ENCODE results near the gene KAZN. TPM values are rescaled to one million over a fixed set of nuclear protein-coding genes. Genes with fewer than 3 reads are reported as not detected.

The KAZN gene
- polyA plus RNA-seq, 1 experiment = 3.7 TPM

- no peak for TF ChIP-seq CTCF (IDR thresholded peaks at IDR 0.05; ENCODE audit: low read depth, low read length)
- H3K27me3 ChIP-seq (ENCODE audit: control insufficient read depth, insufficient read depth, low read length) = peaks cover 24% of the 10 kb centered on the region
- no peak overlapping the region for H3K27ac ChIP-seq (ENCODE audit: low read depth, low read length)
- ChIA-PET CTCF (no interaction called here), POLR2A (no interaction called here)
- no peak for DNase-seq (ENCODE audit: low read depth, low spot score)
- no peak overlapping the region for H3K4me3 ChIP-seq (ENCODE audit: low read depth, low read length)
- H3K9me3 ChIP-seq (ENCODE audit: control insufficient read depth, insufficient read depth, low read length) = no peaks in the 10 kb centered on the region; the same call in 1 of the 2 replicates
These were observed 497.8 kb downstream of the KAZN start for GRCh38 chr1:15096293-15096692.

GRCh38 chr1:15098176-15099125, 500.0 kb downstream of the KAZN start:
- Histone ChIP-seq H3K9me3 (ENCODE audit: control insufficient read depth, insufficient read depth, low read length) (no peaks in the 10 kb centered on the region; the same call in 1 of the 2 replicates), H3K27me3 (ENCODE audit: control insufficient read depth, insufficient read depth, low read length) (peaks cover 34% of the 10 kb centered on the region), H3K27ac (ENCODE audit: low read depth, low read length) (no peak overlapping the region), H3K4me3 (ENCODE audit: low read depth, low read length) (no peak overlapping the region)
- ChIA-PET POLR2A (no interaction called here), CTCF (interaction anchor here (0.9 to 2.3 kb wide), 8 partner anchors 9 to 320 kb away, joined by 3 to 10 read pairs (median 4); no protein-coding TSS in a partner anchor)
- TF ChIP-seq CTCF (IDR thresholded peaks at IDR 0.05; ENCODE audit: low read depth, low read length) = no peak
- DNase-seq (ENCODE audit: low read depth, low spot score) = no peak

- DNase-seq (ENCODE audit: low read depth, low spot score) = no peak
- CTCF ChIA-PET = interaction anchor here (0.6 to 2.3 kb wide), 13 partner anchors 10 to 361 kb away, joined by 3 to 10 read pairs (median 3); no protein-coding TSS in a partner anchor
- no peak overlapping the region for H3K27ac ChIP-seq (ENCODE audit: low read depth, low read length)
- TF ChIP-seq CTCF (IDR thresholded peaks at IDR 0.05; ENCODE audit: low read depth, low read length) = no peak
- POLR2A ChIA-PET = no interaction called here
- H3K27me3 ChIP-seq (ENCODE audit: control insufficient read depth, insufficient read depth, low read length) = peaks cover 35% of the 10 kb centered on the region
- no peak overlapping the region for H3K4me3 ChIP-seq (ENCODE audit: low read depth, low read length)
- H3K9me3 ChIP-seq (ENCODE audit: control insufficient read depth, insufficient read depth, low read length) = peaks cover 3% of the 10 kb centered on the region; the same call in 1 of the 2 replicates
These were observed 501.1 kb downstream of the KAZN start for GRCh38 chr1:15099441-15100120.

- TF ChIP-seq CTCF (IDR thresholded peaks at IDR 0.05; ENCODE audit: low read depth, low read length) = peak; percentile 95
- Histone ChIP-seq H3K27ac (ENCODE audit: low read depth, low read length) (no peak overlapping the region), H3K27me3 (ENCODE audit: control insufficient read depth, insufficient read depth, low read length) (peaks cover 35% of the 10 kb centered on the region), H3K9me3 (ENCODE audit: control insufficient read depth, insufficient read depth, low read length) (peaks cover 3% of the 10 kb centered on the region; the same call in 1 of the 2 replicates), H3K4me3 (ENCODE audit: low read depth, low read length) (no peak overlapping the region)
- CTCF ChIA-PET = interaction anchor here (0.6 to 2.3 kb wide), 10 partner anchors 11 to 360 kb away, joined by 3 to 10 read pairs (median 3); no protein-coding TSS in a partner anchor
- POLR2A ChIA-PET = no interaction called here
- DNase-seq (ENCODE audit: low read depth, low spot score) = peak; percentile 7
These were observed 501.8 kb downstream of the KAZN start for GRCh38 chr1:15100121-15100879.
